Germinal center (tissue), 1 donor: ENCODE data around the gene SCARB1.
A peak's percentile ranks its signal among the peaks of the same experiment; 100 is the strongest.

Experiments used
- DNase-seq: peaks from one replicate; pipeline ENCODE4 v3.0.0; 2012; ENCODE audit warnings: mixed read lengths, low spot score

SCARB1 gene

DNA sequence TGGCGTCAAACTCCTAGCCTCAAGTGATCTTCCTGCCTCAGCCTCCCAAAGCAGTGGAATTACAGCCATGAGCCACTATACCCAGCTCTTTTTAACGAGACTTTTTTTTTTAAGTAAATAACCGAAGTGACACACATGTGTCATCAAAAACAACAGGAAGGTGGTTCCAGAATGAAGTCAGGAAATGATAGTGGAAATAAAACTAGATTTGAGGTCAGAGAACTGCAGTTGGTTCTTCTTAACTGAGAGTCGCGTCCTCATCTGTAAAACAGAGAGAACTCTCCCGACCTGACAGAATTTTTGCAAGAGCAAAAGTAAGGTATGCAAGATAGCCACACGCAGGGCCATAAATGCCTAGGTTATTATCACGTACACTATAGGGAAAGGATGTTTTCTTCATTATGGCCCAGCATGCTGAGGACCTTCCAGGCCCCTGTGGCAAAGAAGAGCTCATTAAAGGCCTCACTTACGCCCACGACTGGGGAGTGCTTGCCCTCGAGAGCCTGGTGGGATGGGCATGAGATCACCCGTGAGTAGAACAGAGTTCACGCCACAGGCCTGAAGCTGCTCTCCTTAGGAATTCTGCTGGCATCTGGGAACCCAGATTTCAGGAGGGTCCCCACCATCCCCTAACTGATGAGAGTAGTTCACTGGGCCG, 67.2 kb downstream of the SCARB1 start:
- DNase-seq, result no peak

DNA sequence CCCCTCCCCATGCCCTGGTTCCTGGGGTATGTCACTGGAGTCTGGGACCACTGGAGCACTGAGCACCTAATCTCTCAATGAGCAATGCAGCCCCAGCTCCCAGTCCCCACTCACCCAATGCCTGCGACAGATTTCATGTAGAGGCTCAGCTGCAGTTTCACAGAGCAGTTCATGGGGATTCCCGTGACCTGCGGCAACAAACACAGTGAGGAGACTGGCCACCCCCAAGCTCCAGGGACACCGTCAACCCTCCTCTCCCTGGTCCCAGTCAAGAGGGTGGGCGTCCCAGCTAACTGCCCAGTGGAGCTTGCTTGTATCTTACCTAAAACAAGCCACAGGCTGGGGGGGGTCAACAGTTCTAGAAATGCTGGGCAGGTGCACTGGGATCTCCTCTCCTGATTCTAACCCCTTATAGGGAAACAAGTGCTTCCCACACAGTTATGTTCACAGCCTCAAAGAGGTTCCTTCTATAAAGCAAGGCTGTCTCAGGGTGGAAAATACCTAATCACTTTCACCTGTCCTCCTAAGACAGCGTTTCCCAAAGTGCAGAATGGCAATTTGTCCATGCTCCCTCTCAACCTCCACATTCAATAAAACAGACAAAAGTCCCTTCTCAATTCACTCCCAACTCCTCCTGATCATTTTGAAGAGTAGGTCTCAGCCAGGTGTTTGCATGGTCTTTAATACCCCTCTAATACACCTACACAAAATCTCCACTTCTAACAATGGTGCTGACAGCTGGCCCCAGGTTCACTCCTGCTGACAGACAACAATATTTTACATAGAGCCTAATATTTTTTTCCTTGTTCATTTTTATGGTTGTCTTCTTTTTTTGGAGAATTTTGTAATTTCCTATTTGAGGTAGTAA, 68.3 kb downstream of the SCARB1 start:
- no peak for DNase-seq

DNA sequence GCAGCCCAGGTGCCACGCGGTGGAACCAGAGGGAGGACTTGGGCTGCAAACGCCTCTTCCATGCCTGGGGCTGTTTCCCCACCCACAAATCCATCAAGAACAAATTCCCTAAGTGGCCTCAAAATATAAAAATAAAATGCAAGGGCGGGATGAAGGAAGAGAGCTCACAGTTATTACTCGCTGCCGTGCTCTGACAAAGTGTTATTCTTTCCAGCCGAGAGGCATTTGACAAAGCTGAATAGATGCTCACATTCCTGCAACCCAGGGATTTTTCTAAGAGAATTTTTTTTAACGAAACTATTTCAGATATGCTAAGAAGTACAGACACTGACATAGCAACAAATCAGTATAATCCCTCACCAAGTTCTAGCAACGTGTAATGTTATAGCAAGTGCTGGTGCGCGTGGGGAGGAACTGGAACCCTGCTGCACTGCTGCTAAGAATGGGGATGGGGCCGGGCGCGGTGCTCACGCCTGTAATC, 70.7 kb downstream of the SCARB1 start:
- DNase-seq, result no peak

DNA sequence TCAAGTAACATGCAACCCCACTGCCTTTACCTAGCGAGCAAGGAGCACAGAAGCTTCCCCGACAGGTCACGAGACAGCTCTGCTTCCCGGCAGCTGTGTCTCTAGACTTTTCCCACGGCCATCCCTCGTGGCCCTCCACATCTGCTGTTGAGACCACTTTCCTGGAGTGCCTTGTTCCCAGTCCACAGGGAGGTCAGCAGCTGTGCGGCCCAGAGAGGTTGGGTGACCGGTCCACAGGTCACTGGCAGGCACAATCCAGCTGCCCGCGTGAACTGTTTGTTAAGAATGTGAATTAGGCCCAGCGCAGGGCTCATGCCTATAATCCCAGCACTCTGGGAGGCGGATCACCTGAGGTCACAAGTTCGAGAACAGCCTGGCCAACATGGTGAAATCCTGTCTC, 71.5 kb downstream of the SCARB1 start:
- no peak for DNase-seq

DNA sequence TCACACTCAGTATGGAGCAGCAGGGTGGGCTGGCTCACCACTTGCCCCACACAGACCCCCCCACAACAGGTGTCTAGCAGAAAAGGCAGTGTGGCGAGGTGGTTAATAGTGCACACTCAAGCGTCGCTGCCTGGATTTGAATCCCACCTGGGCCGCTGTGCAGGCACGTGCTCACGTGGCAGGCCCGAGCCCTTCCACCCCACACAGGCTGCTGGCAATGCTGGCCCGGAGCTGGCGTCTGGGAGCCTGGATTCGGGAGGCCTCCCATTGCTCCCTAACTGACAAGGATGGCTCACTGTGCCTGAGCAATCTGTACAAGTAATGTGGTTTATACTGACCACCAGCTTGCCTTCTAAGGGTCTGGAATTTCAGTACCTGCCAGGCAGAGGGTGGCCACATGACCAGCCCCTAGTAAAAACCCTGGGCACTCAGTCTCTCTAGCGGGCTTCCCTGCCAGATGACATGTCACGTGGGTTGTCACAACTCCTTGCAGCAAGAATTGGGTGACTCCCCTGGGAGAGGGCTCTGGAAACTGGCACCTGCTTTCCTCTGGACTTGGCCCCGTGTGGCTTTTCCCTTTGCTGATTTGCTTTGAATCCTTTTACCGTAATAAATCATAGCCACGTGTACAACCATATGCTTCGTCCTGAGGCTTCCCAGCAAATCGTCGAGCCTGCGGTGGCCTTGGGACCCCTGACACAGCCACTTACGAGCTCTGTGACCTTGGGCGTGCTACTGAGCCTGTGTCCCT, 72.8 kb downstream of the SCARB1 start:
- DNase-seq, result no peak

DNA sequence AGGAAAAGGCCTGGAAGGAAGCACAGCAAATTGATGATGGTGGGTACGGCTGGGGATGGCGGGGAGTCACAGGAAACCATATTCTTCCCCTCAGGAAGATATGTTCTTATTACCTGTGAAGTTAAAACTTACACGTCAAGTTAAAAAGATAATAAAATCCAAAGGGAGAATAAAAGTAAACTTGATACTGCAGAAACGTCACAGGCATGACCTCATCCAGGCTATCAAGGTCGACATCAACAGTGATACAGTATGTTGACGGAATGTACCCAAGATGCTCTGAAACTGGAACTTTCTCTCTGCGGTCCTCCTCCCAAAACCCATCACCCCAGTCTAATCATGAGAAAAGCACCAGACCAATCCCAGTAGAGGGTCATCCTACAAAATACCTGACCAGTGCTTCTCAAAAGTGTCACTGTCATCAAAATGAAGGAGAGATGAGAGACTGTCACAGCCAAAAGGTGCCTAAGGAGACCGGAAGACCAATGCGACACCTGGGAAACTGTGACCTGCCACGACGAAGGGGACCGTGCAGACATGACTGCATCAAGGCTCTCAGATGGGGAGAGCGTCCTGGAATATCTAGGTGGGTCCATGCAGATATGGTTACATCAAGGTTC, 74.6 kb downstream of the SCARB1 start:
- DNase-seq, result no peak

DNA sequence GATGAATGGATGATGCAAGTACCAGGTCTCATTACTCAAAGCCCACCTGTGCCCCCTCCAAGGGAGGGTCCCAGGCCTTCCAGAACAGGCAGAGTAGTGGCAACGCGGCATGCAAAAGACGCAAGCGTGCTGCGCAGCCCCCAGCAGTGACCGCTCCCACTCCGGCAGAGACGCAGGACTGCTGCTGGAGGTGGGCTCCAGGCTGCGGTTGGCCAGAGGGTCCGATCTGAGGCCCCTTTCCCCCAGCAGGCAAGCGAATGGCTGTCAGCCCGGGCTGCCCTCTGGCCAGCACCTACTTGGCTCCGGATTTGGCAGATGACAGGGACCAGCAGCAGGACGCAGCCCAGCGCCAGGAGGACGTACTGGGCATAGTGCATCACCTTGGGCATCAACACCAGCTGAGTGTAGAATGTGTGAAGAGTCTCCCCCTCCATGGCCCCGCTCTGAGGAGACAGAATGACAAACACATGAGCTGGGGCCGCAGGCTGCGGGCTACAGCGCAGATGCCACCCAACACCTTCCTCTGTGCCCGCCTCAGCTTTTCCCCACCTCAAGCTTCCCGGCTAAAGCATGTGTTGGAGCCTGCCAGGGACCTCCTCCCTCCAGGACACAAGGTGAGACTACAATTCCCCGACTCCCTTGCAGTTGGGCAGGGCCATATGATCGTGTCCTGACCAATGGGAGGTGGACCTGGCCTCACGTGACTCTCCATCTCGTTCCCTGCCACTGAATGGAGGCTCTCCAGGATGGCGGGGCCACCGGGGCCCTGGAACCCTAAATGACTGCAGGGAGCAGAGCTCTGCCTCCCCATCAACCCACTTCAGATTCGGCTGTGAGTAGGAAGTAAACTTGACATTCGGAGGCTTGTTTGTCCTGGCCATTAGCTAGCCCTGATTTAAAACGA, 77.4 kb downstream of the SCARB1 start:
- DNase-seq, result no peak

DNA sequence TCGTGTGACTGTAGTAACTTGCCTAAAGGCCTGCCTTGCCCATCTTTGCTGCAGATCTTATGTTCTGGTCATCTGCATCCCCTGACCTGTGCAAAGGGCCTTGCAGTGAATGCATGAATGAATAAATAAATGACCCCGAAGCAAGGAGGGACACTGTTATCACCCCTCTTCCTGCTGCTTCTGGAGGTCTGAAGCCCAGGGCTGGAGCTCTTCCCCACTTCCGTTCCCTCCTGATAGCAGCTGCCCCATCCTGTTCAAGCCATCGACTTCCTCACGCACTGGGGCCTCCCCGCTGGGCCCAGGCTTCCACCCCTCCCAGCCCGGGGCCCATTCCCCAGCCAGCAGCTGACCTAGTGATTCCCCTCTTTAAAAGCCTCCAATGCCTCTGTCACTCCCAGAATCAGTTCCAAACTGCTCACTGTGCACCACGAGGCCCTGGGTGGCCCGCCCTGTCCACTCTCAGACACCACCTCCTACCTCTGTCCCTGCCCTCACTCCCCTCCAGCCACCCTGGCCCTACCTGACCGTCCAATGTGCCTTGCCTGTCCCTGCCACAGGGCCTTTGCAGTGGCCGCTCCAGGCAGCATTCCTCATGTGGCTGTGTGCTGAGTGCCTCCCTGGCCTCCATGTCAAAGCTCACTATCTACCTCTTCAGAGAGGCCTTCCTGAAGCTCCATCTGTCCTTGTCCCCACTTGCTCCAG, 78.6 kb downstream of the SCARB1 start:
- no peak for DNase-seq

DNA sequence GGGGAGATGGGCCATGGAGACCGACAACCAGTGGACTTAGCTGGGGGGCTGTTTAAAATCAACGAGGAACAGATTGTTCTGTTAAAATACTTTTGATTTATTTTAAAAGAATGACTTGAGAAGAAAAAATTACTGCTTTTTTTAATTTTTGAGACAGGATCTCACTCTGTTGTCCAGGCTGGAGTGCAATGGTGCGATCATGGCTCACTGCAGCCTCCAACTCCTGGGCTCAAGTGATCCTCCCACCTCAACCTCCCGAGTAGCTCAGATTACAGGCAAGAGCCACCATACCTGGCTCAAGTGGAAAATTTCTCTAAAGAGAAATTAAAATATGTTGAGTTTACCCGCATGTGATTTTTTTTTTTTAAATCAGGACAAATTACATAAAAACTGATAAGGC, 80.6 kb downstream of the SCARB1 start:
- DNase-seq, result no peak

DNA sequence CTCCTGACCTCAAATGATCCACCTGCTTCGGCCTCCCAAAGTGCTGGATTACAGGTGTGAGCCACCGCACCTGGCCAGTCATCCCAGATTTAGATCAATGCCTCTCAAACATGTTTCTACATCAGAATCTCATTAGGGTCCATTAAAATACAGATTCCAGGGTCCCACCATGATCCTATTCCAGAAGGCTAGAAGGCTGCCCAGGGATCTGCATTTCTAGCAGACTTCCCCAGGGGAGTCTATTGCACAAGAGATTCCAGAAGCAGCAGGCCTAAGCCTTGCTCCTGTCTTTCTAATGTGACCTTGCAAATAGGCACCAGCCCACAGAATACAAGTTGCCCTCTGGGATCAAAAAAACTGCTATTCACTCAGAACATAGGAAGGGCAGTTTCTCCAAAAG, 81.5 kb downstream of the SCARB1 start:
- DNase-seq, result no peak

DNA sequence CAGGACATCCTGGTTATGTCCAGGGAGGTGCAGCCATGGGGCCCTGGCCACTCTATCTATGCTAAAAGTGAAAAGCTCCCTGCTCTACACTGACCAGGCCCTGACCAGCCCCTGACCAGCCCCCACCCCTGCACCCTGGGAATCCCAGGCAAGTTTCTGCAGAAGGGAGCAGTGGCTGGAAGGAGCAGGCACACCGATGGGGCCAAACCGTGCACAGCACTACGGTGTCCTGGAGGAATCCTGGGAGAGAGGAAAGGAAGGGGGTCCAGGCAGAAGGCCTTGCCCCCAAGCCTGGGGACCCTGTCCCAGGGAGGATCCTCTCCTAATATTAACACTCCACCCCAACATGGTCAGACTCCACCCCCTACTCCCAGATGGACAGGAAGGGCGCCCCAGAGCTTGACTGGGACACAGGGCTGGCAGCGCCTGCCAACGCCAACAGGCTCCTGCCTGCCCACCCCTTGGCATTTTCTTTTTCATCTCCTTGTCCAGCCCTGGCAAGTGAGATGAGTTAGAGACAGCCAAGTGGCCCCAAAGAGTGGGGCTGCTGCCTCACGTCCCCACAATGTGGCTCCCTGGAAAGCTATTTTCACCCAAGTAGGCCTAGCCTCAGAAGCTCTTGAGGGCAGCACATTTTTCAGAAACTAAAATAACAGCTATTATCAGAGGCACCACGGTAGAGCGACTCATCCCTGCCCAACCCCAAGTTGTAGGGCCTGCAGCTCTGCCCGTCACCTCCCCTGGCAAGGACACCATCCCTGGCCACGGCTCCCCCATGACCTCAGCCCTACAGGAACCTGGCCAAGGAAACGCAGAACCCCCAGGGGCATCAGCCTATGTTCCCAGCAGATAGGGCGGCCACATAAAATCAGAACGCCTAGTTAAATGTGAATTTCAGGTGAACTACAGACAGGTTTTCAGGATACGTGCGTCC, 82.6 kb downstream of the SCARB1 start:
- DNase-seq, result no peak

DNA sequence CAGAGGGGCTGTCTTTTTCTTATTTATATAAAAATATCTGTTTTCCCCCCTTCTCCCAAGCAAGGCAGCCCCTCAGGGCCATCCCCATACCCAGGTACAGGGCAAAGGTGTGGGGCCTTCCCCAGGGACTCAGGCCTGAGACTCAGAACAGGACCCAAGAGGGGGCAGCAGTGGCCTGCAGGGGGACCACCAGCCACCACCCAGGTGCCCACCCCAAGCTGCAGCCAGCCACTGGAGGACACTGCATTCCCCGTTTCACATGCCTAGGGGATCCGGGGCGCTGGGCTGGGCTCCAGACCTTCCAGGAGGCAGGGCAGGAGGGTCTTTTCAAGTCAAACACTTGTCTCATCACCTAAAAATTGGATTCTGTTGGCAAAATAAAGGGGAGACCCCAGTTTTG, 83.3 kb downstream of the SCARB1 start:
- DNase-seq, result no peak

DNA sequence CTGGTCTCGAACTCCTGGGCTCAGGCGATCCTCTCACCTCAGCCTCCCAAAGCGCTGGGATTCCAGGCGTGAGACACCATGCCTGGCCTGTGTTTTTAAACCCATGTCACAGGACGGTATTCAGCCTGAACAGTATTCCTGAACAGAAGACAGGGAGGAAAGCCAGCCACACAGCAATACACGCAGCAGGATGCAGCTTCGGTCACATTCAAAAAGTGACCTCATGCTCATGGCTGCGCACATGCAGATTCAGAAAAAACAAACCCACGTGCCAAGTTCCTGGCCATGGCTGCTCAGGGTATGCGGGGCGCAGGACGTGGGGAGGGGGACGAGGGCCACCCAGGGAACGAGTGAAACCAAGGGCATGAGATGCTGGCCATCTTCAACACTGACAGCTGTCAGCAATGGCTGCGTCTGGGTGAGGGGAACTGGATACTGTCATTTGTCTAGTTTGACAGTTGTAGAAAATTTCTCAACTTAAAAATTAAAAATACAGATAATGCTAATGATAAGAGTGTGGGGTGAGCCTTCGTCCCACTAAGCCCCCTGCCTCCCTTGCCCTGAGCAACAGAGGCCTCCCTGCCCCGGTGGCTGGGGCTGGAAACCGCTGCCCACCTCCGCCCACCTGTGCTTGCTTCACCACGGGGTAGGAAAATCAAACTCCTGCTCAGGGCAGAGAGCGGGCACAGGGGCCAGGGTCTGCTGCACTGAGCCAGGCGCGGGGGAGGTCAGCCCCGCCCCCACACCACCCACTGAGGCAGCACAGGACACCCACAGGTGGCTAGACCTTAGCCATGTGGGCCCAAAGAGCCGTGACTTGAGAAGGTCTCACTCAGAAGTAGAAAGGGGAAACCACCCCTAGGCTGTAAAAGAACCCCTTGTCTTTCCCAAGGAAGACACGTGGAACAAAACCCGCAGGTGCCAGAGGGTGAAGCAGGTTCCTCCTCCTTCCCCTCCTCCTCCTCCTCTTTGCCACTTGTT, 84.2 kb downstream of the SCARB1 start:
- peak; percentile 67 for DNase-seq

DNA sequence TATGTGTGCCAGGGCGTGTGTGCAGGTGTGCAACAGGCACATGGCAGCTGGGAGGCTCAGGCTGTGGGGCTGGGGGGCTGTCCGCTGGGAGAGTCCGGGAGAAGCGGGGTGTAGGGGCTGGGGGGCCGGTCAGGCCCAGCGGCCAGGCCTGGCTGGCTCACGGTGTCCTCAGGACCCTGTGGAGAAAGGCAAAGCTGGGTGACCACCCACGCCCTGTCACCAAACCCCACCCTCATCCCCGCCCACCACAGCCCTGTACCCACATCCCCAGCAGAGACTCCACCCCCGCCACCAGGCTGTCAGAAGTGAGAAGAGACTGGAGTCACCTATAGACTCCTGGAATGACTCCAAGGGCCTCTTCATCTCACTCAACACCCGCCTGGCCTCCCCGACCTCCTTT, 85.3 kb downstream of the SCARB1 start:
- DNase-seq, result no peak

DNA sequence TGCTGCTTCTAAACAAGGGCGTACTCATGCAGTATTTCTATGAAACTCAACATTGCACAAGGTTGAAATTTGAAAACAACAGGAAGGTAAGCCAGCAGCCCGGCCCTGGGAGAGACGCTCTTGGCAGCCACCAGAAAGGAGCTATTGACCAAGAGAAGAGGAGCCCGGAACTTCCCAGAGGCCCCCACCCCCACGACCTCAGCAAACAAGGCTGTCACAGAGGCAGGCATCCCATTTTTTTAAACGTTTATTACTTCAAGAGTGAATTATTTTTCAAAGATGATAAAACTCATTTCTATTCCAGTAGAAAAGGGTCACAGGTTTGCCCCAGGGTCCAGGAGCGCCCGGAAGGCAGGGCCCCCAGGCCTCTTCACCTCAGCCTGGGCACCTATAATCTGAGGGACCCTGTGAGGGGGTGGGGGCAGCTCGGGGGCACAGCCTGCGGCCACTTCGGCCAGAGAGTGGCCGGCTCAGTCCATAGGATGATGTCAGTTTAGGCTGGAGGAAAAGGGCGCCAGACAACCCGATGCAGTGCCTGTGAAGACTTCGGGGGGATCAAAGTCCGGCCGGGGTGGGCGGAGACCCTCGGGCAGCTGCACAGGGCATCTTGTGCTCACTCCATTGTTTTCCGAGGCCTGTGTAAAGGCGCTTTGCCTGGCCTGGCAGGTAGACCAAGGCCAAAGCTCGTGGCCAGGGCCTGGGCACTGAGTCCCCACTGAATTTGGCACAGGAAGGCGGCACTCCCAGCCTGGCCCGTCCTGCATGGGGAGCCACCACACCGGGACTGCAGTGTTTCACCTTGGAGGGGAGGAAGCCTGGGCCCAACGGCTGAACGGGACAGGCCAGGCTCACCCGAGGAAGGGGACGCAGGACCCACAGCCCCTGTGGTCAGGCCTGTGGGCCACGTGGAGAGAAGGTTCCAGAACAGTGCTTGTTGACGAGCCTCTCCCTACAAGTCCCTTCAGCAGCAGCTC, 86.0 kb downstream of the SCARB1 start:
- no peak for DNase-seq

DNA sequence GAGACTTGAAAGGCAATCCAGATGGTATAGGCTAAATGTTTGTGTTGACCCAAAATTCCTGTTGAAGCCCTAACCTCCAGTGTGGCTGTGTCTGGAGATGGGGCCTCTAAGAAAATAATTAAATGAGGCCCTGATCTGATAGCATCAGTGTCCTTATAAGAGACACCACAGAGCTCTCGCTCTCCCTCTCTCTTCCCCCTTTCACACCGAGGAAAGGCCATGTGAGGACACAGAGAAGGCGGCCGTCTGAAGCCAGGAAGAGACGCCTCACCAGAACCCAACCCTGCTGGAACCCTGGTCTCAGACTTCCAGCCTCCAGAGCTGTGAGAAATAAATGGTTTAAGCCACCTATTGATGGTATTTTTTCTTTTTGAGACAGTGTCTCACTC, 87.5 kb downstream of the SCARB1 start:
- DNase-seq, result no peak
